T-helper 17 cell (primary cell): Measurements from ENCODE around the gene GMFB. TPM values are rescaled to one million over a fixed set of nuclear protein-coding genes. Genes with fewer than 3 reads are reported as not detected.
A peak's percentile ranks its signal among the peaks of the same experiment; 100 is the strongest.

ENCODE experiments used
- ATAC-seq: fragments of 150-1000 bp; cut with Tn5 transposase; 2 replicates; pipeline ENCODE4 v1.10.0; 2021; ENCODE audit warnings: mild to moderate bottlenecking, moderate library complexity
- DNase-seq, 3 donors: peaks; one replicate each; pipeline versions ENCODE4 v3.0.0 to v3.0.0-alpha.2; 2020 to 2021
- H3K9me3 ChIP-seq: one replicate; pipeline ENCODE4 v1.7.0; 2013; ENCODE audit warnings: low read length, mild to moderate bottlenecking; ENCODE audit not compliant: control insufficient read depth, poor library complexity, severe bottlenecking
- H3K27ac Mint-ChIP-seq: one replicate; pipeline ENCODE4 v1.8.0; 2022; ENCODE audit warnings: mild to moderate bottlenecking, moderate library complexity, mixed read lengths
- H3K27me3 Mint-ChIP-seq: one replicate; pipeline ENCODE4 v1.8.0; 2022; ENCODE audit warnings: mixed read lengths
- H3K36me3 Mint-ChIP-seq: one replicate; pipeline ENCODE4 v1.8.0; 2022; ENCODE audit warnings: low read depth, mixed read lengths
- H3K4me1 Mint-ChIP-seq: one replicate; pipeline ENCODE4 v1.8.0; 2022; ENCODE audit warnings: mild to moderate bottlenecking, mixed read lengths
- H3K4me3 Mint-ChIP-seq: one replicate; pipeline ENCODE4 v1.8.0; 2022; ENCODE audit warnings: mild to moderate bottlenecking, moderate library complexity, mixed read lengths
- total RNA-seq, 4 donors: library from RNA in 2 of 4; stranded (reverse) in 2 of 4; gene quantifications; one replicate each; pipeline ENCODE4 v1.2.3 and lab custom pipeline; 2022 to 2026

Gene GMFB
- total RNA-seq = 10 to 100 TPM; 25.4 to 42.5 TPM
- 34.1 to 56.3 reads per million in 2 donors for total RNA-seq (lab: John Stamatoyannopoulos, UW)

DNA sequence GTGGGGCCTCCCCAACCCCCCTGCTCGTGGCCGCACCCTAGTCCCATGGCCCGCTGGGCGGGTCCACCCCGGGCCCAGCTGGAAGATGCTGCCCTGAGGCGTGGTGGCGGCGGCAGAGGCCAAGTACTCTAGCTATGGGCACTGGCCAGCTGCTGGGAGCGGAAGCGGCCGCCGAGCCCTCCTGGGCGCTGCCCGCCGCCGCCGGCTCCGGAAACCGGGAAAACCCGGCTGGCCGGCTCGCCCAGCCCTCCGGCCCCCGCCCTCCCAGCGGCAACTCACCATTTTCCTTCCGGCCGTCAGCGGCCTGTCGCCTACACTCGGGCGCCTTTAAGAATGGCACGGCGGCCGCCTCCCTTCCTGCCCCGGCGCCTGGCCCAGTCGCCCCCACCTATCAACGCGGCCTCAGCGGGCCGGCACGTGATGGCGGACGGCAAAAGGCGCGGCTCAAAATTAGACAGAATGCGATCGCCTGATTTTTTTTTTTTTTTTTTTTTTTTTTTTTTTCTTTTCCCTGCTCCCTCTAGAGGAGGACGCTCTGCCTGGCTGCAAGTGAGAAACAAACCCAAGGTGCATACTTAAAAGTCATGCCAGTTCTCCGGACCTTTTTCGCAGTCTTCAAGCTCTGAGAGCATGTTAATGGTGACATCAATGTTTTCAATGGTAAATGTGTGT, at the start of gene GMFB:
Gene GMFB (minus strand): TSS at position 335 of the 672 bp plus-strand sequence. CDS start 53 bp downstream, at position 282.
- Mint-ChIP-seq H3K27me3 (no peaks in the 10 kb centered on the region), H3K27ac (peak within 1 kb of the TSS; percentile 87), H3K36me3 (no peaks in the 10 kb centered on the region), H3K4me1 (peaks cover 49% of the 10 kb centered on the region), H3K4me3 (peak within 1 kb of the TSS; percentile 92)
- peak; percentile 97 for ATAC-seq
- no peaks in the 10 kb centered on the region for H3K9me3 ChIP-seq
- DNase-seq = peak; percentile 79 to 86 (median 83)

DNA sequence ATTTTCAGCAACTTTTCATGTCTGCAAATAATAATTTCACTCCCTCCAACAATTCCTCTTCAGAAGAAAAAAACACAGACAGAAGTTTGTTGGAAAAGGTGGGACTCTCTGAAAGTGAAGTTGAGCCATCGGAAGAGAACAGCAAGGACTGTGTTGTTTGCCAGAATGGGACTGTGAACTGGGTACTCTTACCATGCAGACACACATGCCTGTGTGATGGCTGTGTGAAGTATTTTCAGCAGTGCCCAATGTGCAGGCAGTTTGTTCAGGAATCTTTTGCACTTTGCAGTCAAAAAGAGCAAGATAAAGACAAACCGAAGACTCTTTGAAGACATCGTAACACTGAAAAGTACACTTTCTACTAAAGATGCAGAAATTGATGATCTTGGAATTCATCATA, 49.3 kb upstream of the GMFB start:
- Mint-ChIP-seq H3K4me3 (no peak overlapping the region), H3K27ac (no peak overlapping the region), H3K27me3 (no peaks in the 10 kb centered on the region), H3K4me1 (peaks cover 3% of the 10 kb centered on the region), H3K36me3 (peaks cover 7% of the 10 kb centered on the region)
- ATAC-seq (no peak), DNase-seq (no peak)
- no peaks in the 10 kb centered on the region for H3K9me3 ChIP-seq

GRCh38 chr14:54537651-54538050, 48.9 kb upstream of the GMFB start:
- ATAC-seq (no peak), DNase-seq (no peak)
- no peak overlapping the region for H3K4me3 Mint-ChIP-seq
- peaks cover 3% of the 10 kb centered on the region for H3K4me1 Mint-ChIP-seq
- no peak overlapping the region for H3K27ac Mint-ChIP-seq
- no peaks in the 10 kb centered on the region for H3K27me3 Mint-ChIP-seq
- H3K36me3 Mint-ChIP-seq = peaks cover 7% of the 10 kb centered on the region
- H3K9me3 ChIP-seq = no peaks in the 10 kb centered on the region

DNA sequence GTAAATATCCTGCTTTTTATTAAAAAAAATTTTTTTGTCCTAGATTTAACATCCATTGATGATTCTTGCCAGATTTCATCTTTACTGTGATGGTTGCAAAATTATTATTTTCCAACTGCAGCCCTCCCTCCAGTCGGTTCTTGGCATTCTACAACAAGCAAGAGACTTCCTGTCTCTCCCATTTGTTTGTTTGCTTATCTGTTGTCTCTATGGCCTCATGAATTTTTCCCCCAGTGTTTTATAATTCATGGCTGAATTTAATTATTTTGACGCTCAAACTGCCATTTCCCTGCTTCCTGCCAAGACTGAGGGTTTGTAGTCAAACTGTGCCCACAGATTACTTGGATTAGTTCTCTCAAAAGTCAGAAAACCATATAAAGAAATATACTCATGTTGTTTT, 46.9 kb upstream of the GMFB start:
- DNase-seq (no peak), ATAC-seq (no peak)
- Mint-ChIP-seq H3K27me3 (no peaks in the 10 kb centered on the region), H3K27ac (peak overlapping the region; percentile 53), H3K36me3 (peaks cover 7% of the 10 kb centered on the region), H3K4me3 (no peak overlapping the region), H3K4me1 (peaks cover 9% of the 10 kb centered on the region)
- H3K9me3 ChIP-seq = no peaks in the 10 kb centered on the region

- peaks cover 9% of the 10 kb centered on the region for H3K4me1 Mint-ChIP-seq
- H3K27me3 Mint-ChIP-seq = no peaks in the 10 kb centered on the region
- ATAC-seq = no peak
- no peak for DNase-seq
- H3K4me3 Mint-ChIP-seq = no peak overlapping the region
- H3K27ac Mint-ChIP-seq = no peak overlapping the region
- peaks cover 4% of the 10 kb centered on the region for H3K36me3 Mint-ChIP-seq
- H3K9me3 ChIP-seq = no peaks in the 10 kb centered on the region
These were observed 46.3 kb upstream of the GMFB start for GRCh38 chr14:54535126-54535525.

GRCh38 chr14:54533100-54533499, 44.3 kb upstream of the GMFB start:
- Mint-ChIP-seq H3K27ac (peak overlapping the region; percentile 8), H3K4me1 (peaks cover 9% of the 10 kb centered on the region), H3K36me3 (peaks cover 2% of the 10 kb centered on the region), H3K27me3 (no peaks in the 10 kb centered on the region), H3K4me3 (peak overlapping the region; percentile 36)
- no peak for ATAC-seq
- DNase-seq = no peak
- no peaks in the 10 kb centered on the region for H3K9me3 ChIP-seq

DNA sequence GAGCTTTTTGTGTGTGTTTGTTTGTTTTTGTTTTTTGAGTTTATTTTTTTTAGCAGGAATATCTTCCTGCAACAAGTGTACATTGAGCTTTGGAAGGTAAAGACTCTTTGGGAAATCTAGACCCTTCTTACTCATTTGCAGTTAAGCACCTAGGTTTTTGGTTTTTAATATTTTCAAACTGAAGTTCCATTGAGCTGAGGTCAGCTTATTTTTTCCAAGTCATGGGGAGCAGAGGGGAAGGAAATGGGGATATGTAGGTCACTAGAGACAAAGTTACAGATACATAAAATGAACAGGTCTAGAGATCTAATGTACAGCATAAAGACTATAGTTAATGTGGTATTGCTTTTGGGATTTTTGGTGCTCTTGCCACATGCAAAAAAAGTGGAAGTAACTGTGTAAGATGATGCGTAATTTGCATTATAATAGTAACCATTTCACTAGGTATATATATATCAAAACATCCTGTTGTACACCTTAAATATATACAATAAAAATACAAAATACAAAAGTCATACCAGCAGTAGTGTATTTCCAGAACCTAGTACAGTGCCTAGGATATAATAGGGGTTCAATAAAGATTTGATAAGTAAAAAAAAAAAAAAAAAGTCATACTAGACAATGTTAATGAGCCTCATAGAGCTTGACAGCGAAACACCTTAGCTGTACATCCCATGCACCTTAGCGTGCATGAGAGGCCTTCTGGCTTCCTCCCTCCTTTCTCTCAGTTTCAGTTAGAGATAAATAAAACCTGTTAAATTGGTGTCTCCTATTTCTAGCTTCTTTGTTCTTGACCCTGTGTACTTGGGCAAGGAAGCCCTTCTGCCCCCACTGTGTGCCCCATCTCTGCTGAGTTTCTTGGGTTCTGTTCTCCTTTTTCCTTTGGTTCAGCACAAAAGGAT, 43.6 kb upstream of the GMFB start:
- ATAC-seq (no peak), DNase-seq (no peak)
- Mint-ChIP-seq H3K4me3 (peak overlapping the region; percentile 36), H3K4me1 (peaks cover 9% of the 10 kb centered on the region), H3K27me3 (no peaks in the 10 kb centered on the region), H3K27ac (peak overlapping the region; percentile 8), H3K36me3 (peaks cover 2% of the 10 kb centered on the region)
- H3K9me3 ChIP-seq = no peaks in the 10 kb centered on the region

GRCh38 chr14:54529811-54530210, 41.0 kb upstream of the GMFB start:
- H3K4me3 Mint-ChIP-seq = no peak overlapping the region
- no peak overlapping the region for H3K27ac Mint-ChIP-seq
- no peaks in the 10 kb centered on the region for H3K27me3 Mint-ChIP-seq
- H3K4me1 Mint-ChIP-seq = peaks cover 9% of the 10 kb centered on the region
- no peaks in the 10 kb centered on the region for H3K9me3 ChIP-seq
- peaks cover 2% of the 10 kb centered on the region for H3K36me3 Mint-ChIP-seq
- ATAC-seq (no peak), DNase-seq (no peak)

DNA sequence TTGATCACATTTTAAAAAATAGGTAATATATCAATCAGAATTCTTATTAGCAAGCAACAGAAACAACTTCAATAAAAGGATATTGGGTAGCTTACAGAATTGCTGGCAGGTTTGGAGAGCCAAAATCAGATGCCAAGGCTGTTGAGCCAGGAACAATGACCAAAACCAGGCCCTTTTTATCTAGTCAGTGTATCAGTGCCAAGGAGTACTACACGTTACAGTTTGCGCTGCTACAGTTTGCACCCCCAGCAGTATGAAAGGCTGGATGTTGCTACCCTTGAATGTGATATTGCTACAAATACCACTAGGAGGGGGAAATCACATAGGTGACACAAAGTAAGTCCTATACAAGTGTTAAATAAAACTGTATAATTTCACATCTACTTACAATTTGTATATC, 40.2 kb upstream of the GMFB start:
- Mint-ChIP-seq H3K27ac (no peak overlapping the region), H3K4me1 (peaks cover 10% of the 10 kb centered on the region), H3K36me3 (peaks cover 2% of the 10 kb centered on the region), H3K27me3 (no peaks in the 10 kb centered on the region), H3K4me3 (no peak overlapping the region)
- no peaks in the 10 kb centered on the region for H3K9me3 ChIP-seq
- DNase-seq = no peak
- no peak for ATAC-seq

DNA sequence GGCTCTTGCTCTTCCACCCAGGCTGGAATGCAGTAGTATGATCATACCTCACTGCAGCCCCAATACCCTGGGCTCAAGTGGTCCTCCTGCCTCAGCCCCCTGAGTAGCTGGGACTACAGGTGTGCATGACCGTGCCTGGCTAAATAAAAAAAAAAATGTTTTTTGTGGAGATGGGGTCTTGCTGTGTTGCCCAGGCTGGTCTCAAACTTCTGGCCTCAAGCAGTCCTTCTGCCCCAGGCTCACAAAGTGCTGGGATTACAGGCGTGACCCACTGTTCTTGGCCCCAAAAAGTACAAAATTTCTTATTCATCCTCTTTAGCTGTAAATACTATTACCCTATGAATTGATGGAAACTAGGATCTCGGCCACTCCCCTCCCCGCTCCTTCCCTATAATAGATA, 35.6 kb upstream of the GMFB start:
- Mint-ChIP-seq H3K4me1 (peaks cover 11% of the 10 kb centered on the region), H3K27ac (no peak overlapping the region), H3K4me3 (no peak overlapping the region), H3K27me3 (no peaks in the 10 kb centered on the region), H3K36me3 (peaks cover 5% of the 10 kb centered on the region)
- no peaks in the 10 kb centered on the region for H3K9me3 ChIP-seq
- ATAC-seq (no peak), DNase-seq (no peak)

- no peaks in the 10 kb centered on the region for H3K27me3 Mint-ChIP-seq
- H3K4me3 Mint-ChIP-seq = no peak overlapping the region
- no peak for DNase-seq
- H3K4me1 Mint-ChIP-seq = peaks cover 34% of the 10 kb centered on the region
- H3K27ac Mint-ChIP-seq = peak overlapping the region; percentile 8
- H3K36me3 Mint-ChIP-seq = peaks cover 5% of the 10 kb centered on the region
- H3K9me3 ChIP-seq = no peaks in the 10 kb centered on the region
- ATAC-seq = no peak
These were observed 27.9 kb upstream of the GMFB start for GRCh38 chr14:54516709-54517108.

- no peak overlapping the region for H3K27ac Mint-ChIP-seq
- H3K27me3 Mint-ChIP-seq = no peaks in the 10 kb centered on the region
- no peak for ATAC-seq
- peaks cover 5% of the 10 kb centered on the region for H3K36me3 Mint-ChIP-seq
- peaks cover 39% of the 10 kb centered on the region for H3K4me1 Mint-ChIP-seq
- no peak for DNase-seq
- H3K9me3 ChIP-seq = no peaks in the 10 kb centered on the region
- H3K4me3 Mint-ChIP-seq = no peak overlapping the region
These were observed 26.9 kb upstream of the GMFB start for GRCh38 chr14:54515670-54516069.

GRCh38 chr14:54512393-54512792, 23.6 kb upstream of the GMFB start:
- Mint-ChIP-seq H3K4me1 (peaks cover 42% of the 10 kb centered on the region), H3K27ac (peak overlapping the region; percentile 65), H3K36me3 (peaks cover 5% of the 10 kb centered on the region), H3K4me3 (peak overlapping the region; percentile 9), H3K27me3 (no peaks in the 10 kb centered on the region)
- ATAC-seq (no peak), DNase-seq (no peak)
- no peaks in the 10 kb centered on the region for H3K9me3 ChIP-seq
